Activated naive CD8-positive, alpha-beta T cell treated with anti-CD3 and anti-CD28 coated beads for 36 hours (primary cell): ENCODE measurements around the gene TPGS1. TPM values are rescaled to one million over a fixed set of nuclear protein-coding genes. Genes with fewer than 3 reads are reported as not detected.

Experiments used
- DNase-seq: peaks from one replicate; pipeline ENCODE4 v3.0.0; 2021
- H3K27ac Mint-ChIP-seq: one replicate; pipeline ENCODE4 v1.8.0; 2022; ENCODE audit warnings: mild to moderate bottlenecking, moderate library complexity, mixed read lengths
- H3K27me3 Mint-ChIP-seq: one replicate; pipeline ENCODE4 v1.8.0; 2022; ENCODE audit warnings: mild to moderate bottlenecking, mixed read lengths
- H3K36me3 Mint-ChIP-seq: one replicate; pipeline ENCODE4 v1.8.0; 2021; ENCODE audit warnings: mild to moderate bottlenecking, mixed read lengths
- H3K4me1 Mint-ChIP-seq: one replicate; pipeline ENCODE4 v1.8.0; 2021; ENCODE audit warnings: mixed read lengths
- H3K4me3 Mint-ChIP-seq: one replicate; pipeline ENCODE4 v1.8.0; 2022; ENCODE audit warnings: mild to moderate bottlenecking, moderate library complexity, mixed read lengths
- H3K9me3 Mint-ChIP-seq: one replicate; pipeline ENCODE4 v1.8.0; 2022; ENCODE audit warnings: mixed read lengths
- total RNA-seq, 2 experiments: library from RNA; stranded (reverse); gene quantifications; one replicate each; pipeline ENCODE4 v1.2.3, GENCODE V29; 2021

Gene TPGS1
- total RNA-seq, 2 experiments from 2014 or later = 9.3 to 10.3 TPM

DNA sequence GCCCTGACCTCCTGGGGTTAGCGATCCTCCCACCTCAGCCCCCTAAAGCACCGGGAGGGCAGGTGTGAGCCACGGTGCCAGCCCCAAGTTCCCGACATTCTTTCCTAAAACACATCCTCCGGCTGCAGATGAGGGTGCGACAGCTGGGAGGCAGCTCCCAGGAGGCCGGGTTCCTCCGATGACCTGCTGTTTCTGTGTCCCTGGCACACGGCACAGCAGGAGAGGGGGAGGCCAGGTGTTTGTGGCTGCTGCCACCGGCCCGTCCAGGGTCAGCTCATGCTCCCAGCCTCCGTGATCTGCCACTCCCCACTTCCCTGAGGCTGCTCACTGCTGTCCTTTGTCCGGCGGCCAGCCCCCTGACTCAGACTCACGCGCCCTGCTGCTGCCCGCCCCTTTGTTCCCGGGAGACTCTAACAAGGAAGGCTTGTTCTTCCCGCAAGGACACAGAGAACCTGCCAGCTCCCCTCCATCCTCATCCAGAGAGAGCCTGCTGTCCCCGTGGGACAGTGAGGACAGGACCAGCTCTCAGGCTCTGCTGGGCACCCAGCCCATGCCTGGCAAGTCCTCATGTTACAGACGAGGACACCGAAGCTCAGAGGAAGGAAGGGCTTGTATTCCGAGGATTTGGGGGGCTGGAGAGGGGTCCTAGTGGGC lies 21.6 kb upstream of the TPGS1 start:
- H3K9me3 Mint-ChIP-seq = peaks cover 10% of the 10 kb centered on the region
- peaks cover 33% of the 10 kb centered on the region for H3K27me3 Mint-ChIP-seq
- H3K36me3 Mint-ChIP-seq = peaks cover 12% of the 10 kb centered on the region
- no peak for DNase-seq
- no peak overlapping the region for H3K4me3 Mint-ChIP-seq
- no peak overlapping the region for H3K27ac Mint-ChIP-seq
- peaks cover 4% of the 10 kb centered on the region for H3K4me1 Mint-ChIP-seq

DNA sequence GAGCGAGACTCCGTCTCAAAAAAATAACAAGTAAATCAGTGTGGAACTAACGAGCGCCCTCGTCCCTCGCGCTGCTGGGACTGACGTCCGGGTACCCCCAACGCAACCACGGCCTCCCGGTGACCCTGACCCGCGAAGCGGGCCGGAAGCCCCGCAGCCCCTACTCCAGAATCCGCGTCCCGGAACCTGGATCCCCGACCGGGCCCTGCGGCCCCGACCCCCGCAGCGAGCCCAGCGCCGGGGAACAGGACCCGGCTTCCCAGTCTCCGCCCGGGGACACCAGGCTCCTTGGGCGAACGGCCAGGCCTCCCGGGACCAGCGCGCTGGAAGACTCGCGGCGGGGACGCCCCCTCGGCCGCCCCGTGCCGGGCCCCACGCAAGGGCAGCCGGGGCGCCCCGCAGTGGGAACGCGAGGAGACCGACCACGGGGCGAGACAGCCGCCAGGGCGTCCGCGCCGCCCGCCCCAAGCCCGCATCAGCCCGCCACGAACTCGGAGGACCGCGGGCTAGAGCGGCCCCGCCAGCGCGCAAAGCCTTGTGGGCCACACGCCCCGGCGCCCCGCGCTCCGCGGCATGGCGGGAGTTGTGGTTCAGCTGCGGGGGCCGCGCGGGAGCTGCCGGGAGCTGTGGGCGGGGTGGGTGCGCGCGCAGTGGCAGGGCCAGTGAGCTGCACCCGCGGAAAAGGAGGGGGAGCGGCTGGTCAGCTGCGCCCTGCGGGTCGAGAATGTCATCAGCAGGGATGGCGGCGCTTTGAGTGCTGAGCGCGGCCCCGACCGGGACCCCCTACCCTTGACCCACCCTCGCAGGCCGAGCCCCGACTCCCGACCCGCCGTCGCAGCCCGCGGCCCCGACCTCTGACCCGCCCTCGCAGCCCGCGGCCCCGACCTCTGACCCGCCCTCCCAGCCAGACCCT lies 18.5 kb upstream of the TPGS1 start:
- H3K27me3 Mint-ChIP-seq = peaks cover 28% of the 10 kb centered on the region
- peaks cover 5% of the 10 kb centered on the region for H3K36me3 Mint-ChIP-seq
- DNase-seq = peak; percentile 93
- H3K27ac Mint-ChIP-seq = peak overlapping the region; percentile 84
- no peaks in the 10 kb centered on the region for H3K9me3 Mint-ChIP-seq
- peaks cover 3% of the 10 kb centered on the region for H3K4me1 Mint-ChIP-seq
- peak overlapping the region; percentile 80 for H3K4me3 Mint-ChIP-seq

DNA sequence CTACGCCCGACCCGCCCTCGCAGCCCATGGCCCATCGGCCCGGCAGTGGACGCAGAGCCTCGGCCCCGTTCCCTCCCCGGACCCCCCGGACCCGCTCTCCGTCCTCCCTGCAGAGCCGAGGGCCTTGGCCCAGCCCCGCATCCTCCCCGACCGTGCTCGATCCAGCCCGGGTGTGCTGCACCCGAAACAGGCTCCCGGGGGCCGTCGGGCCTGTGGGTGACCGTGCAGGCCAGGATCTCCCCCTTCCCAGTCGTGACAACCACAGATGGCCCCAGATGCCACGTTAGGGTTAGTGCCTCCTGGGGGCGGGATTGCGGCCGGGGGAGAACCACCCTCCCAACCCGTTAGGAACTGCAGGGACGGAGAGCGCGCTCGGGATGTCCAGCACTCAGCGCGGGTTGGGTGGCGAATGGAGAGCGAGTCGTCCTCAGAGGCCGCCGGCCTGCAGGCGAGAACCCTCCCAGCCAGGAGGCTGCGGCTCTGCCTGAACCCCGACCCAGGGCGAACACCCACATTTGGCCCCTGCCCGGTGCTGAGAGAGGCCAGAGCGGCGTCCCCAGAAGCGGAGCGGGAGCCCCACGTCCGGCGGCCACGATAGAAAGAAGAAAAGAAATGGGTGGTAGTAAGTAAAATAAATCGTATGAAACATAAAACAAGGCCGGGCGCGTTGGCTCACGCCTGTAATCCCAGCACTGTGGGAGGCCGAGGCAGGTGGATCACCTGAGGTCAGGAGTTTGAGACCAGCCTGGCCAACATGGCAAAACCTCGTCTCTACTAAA lies 17.7 kb upstream of the TPGS1 start:
- Mint-ChIP-seq H3K4me3 (peak overlapping the region; percentile 80), H3K36me3 (peaks cover 5% of the 10 kb centered on the region), H3K4me1 (peaks cover 3% of the 10 kb centered on the region), H3K9me3 (no peaks in the 10 kb centered on the region), H3K27me3 (peaks cover 26% of the 10 kb centered on the region), H3K27ac (peak overlapping the region; percentile 51)
- peak; percentile 32 for DNase-seq

DNA sequence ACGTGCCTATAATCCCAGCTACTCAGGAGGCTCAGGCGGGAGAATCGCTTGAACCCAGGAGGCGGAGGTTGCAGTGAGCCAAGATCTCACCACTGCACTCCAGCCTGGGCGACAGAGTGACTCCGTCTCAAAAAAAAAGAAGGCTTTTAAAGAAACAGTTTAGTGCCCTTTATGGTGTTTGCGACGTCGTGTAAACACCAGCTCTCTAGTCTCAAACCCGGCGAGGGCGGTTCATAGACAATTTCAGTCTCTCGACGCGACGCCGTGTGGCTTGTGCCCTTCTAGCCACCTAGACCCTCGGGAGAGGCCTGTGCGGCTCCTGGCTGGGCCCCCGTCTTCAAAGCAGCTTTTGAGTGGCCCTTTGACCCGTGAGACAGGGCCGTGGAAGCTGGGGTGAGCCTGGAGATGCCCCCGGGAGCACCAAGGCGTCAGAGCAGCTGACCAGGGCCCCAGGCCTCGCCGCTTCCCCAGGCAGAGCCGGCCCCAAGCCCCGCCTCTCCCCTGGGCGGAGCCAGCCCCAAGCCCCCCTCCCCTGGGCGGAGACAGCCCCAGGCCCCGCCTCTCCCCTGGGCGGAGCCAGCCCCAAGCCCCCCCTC lies 16.1 kb upstream of the TPGS1 start:
- DNase-seq = no peak
- Mint-ChIP-seq H3K27ac (no peak overlapping the region), H3K4me1 (peaks cover 5% of the 10 kb centered on the region), H3K36me3 (peaks cover 5% of the 10 kb centered on the region), H3K27me3 (peaks cover 24% of the 10 kb centered on the region), H3K9me3 (no peaks in the 10 kb centered on the region), H3K4me3 (no peak overlapping the region)

DNA sequence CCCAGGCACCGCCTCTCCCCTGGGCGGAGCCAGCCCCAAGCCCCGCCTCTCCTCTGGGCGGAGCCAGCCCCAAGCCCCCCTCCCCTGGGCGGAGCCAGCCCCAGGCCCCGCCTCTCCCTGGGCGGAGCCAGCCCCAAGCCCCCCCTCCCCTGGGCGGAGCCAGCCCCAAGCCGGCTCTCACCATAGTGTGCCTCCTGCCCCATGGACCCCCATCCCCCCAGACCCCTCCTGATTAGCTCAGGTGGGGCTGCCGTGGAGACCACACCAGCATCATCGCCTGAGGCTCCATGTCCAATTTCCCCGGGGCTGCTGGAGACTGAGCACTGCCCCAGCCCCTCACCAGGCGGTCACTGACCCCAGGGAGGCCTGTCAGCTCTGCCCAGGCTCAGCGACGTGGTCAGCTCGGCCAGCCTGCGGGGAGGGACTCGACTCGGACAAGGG lies 15.2 kb upstream of the TPGS1 start:
- Mint-ChIP-seq H3K27me3 (peaks cover 25% of the 10 kb centered on the region), H3K4me3 (no peak overlapping the region)
- DNase-seq = peak; percentile 31

DNA sequence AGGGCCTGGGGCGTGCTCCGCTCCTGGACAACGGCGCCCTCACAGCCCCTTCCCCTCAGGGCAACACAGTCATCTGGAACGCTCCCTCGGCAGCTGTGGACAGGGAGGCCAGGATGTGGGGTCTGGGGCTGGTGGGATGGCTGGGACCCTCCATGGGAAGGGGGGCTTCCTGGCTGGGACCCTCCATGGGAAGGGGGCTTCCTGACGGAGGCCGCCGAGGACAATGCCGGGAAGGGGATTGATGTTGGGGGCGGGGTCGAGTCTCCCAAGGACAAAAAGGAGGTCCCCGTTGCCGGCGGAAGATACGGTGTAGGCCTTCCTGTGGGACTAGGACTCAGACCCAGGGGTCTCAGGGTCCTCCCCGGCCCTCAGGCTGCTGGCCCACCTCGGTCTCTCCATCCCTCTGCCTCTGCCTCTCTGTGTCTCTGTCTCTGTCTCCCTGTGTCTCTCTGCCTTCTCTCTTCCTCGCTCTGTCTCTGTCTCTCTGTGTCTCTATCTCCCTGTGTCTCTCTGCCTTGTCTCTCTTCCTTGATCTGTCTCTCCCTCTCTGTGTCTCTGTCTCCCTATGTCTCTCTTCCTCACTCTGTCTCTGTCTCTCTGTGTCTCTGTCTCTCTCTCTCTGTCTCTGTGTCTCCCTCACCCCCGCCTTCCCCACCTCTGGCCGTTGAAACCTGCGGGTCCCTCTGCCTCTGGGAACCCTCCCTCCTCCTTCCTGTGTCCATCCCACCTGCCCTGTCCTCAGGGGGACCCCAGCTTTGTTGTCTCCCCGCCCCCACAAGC lies 13.7 kb upstream of the TPGS1 start:
- no peak overlapping the region for H3K27ac Mint-ChIP-seq
- no peak for DNase-seq
- peaks cover 32% of the 10 kb centered on the region for H3K27me3 Mint-ChIP-seq

More for the DNA sequence above, 15.2 kb upstream of the TPGS1 start:
- Mint-ChIP-seq H3K36me3 (peaks cover 5% of the 10 kb centered on the region), H3K9me3 (no peaks in the 10 kb centered on the region), H3K4me1 (peaks cover 5% of the 10 kb centered on the region), H3K27ac (no peak overlapping the region)

DNA sequence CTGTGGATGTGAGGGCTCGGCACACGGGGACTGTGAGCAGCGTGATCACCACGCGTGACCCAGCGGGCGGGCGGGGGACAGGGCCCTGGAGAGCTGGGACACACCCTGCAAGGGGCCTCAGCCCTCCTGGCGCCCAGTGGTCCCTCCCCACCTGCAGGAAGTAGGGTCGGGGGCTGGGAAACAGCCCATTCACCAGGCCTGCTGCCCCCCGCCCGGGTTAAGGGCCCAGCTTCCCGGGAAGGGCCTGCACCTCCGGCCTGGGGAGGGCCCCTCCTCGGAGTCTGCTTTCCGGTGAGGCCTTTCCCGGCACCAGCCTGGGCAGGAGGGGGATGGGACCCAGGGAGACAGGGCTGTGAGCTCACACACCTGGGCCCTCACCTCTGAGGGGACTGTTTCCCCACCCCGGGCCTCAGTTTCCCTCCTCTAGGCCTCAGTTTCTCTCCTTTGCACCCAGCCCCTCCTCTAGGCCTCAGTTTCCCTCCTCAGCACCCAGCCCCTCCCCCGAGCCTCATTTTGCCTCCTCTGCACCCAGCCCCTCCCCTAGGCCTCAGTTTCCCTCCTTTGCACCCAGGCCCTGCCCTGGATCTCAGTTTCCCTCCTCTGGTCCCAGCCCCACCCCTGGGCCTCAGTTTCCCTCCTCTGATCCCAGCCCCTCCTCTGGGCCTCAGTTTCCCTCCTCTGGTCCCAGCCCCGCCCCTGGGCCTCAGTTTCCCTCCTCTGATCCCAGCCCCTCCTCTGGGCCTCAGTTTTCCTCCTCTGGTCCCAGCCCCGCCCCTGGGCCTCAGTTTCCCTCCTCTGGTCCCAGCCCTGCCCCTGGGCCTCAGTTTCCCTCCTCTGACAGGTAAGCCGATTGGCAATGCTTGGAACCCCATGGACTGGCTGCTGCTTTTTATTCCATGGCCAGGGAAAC lies 12.9 kb upstream of the TPGS1 start:
- no peak for DNase-seq
- H3K9me3 Mint-ChIP-seq = no peaks in the 10 kb centered on the region
- H3K27me3 Mint-ChIP-seq = peaks cover 38% of the 10 kb centered on the region
- H3K36me3 Mint-ChIP-seq = no peaks in the 10 kb centered on the region
- H3K4me3 Mint-ChIP-seq = no peak overlapping the region
- H3K27ac Mint-ChIP-seq = no peak overlapping the region
- peaks cover 4% of the 10 kb centered on the region for H3K4me1 Mint-ChIP-seq

More for the DNA sequence above, 13.7 kb upstream of the TPGS1 start:
- no peaks in the 10 kb centered on the region for H3K36me3 Mint-ChIP-seq
- H3K9me3 Mint-ChIP-seq = no peaks in the 10 kb centered on the region
- H3K4me1 Mint-ChIP-seq = peaks cover 4% of the 10 kb centered on the region
- no peak overlapping the region for H3K4me3 Mint-ChIP-seq

DNA sequence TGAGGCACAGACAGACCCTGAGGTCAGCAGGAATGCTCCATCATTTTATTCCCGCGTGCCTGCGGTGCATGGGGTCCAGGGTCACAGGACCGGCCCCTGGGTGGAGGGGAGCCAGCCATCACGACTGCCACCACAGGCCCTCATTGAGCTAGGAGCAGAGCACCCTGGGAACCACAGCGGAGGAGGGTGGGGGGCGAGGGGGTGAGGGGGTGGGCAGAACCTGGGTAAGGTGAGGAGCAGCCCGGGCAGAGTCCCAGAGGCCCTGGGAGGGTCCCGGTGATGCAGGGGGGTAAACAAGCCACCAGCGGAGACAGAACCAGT lies 12.3 kb upstream of the TPGS1 start:
- H3K36me3 Mint-ChIP-seq = no peaks in the 10 kb centered on the region
- H3K4me1 Mint-ChIP-seq = peaks cover 4% of the 10 kb centered on the region
- H3K27ac Mint-ChIP-seq = no peak overlapping the region
- H3K27me3 Mint-ChIP-seq = peaks cover 41% of the 10 kb centered on the region
- no peak for DNase-seq
- H3K4me3 Mint-ChIP-seq = no peak overlapping the region
- H3K9me3 Mint-ChIP-seq = no peaks in the 10 kb centered on the region

DNA sequence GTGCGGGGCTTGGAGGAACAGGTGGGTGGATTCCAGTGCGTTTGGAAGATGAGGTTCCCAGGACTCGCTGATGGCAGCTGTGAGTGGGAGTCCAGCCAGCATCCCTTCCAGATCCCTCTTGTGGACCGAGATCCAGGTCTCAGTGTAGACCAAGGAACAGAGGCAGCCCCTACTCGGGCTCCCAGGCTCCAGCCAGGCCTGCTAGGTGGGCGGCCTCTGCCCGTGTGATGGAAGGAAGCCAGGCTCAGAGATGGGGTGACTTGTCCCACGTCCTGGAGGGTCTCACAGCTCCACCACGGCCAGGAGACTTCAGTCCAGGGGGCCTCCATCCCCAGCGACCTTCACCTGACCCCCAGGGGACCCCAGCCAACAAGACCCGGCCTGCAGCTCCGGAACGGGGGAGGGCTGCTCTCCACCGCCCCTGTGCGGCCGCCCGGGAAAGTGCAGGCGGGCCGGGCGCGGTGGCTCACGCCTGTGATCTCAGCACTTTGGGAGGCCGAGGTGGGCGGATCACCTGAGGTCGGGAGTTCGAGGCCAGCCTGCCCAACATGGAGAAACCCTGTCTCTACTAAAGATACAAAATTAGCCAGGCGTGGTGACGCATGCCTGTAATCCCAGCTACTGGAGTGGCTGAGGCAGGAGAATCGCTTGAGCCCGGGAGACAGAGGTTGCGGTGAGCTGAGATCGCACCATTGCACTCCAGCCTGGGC lies 11.7 kb upstream of the TPGS1 start:
- Mint-ChIP-seq H3K36me3 (no peaks in the 10 kb centered on the region), H3K27ac (no peak overlapping the region), H3K4me1 (peaks cover 4% of the 10 kb centered on the region), H3K4me3 (no peak overlapping the region), H3K9me3 (no peaks in the 10 kb centered on the region), H3K27me3 (peaks cover 41% of the 10 kb centered on the region)
- DNase-seq = peak; percentile 73

DNA sequence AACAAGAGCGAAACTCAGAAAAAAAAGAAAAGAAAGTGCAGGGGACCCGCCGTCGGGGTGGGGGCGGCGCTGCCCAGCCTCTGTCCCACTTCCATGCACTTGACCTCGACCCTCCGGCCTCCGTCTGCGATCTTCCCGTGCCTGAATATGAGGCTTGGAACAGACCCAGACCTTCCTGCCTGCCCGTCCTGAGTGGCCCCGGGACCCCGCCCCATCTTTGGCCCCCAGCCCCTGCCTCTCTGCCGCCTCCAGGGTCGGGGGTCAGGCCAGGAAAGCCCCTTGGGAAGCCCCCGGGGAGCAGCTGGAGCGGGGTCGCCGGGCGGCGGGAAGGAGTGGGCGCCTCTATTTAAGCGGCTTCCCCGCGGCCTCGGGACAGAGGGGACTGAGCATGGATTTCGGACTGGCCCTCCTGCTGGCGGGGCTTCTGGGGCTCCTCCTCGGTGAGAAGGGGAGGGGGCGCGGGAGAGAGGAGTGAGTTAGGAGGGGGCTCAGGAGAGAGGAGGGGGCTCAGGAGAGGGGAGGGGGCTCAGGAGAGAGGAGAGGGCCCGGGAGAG lies 11.1 kb upstream of the TPGS1 start, which contains the start of gene MADCAM1:
MADCAM1 (plus strand) TSS at position 375 of the 554 bp plus-strand sequence; CDS start at position 389, 14 bp downstream.
- H3K27ac Mint-ChIP-seq = no peak within 1 kb of the TSS
- no peaks in the 10 kb centered on the region for H3K9me3 Mint-ChIP-seq
- H3K4me3 Mint-ChIP-seq = no peak within 1 kb of the TSS
- H3K36me3 Mint-ChIP-seq = no peaks in the 10 kb centered on the region
- no peak for DNase-seq
- H3K4me1 Mint-ChIP-seq = peaks cover 4% of the 10 kb centered on the region
- H3K27me3 Mint-ChIP-seq = peaks cover 41% of the 10 kb centered on the region

DNA sequence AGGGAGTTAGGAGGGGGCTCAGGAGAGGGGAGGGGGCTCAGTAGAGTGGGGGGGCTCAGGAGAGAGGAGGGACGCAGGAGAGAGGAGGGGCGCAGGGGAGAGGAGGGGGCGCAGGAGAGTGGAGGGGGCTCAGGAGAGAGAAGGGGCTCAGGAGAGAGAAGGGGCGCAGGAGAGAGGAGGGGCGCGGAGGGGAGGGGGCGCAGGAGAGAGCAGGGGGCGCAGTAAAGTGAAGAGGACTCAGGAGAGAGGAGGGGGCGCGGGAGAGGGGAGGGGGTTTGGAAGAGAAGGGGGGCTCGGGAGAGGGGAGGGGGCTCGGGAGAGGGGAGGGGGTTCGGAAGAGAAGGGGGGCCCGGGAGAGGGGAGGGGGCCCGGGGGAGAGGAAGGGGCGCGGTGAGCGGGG lies 10.3 kb upstream of the TPGS1 start:
- no peak for DNase-seq
- H3K9me3 Mint-ChIP-seq = no peaks in the 10 kb centered on the region
- H3K36me3 Mint-ChIP-seq = no peaks in the 10 kb centered on the region
- peaks cover 41% of the 10 kb centered on the region for H3K27me3 Mint-ChIP-seq
- peaks cover 4% of the 10 kb centered on the region for H3K4me1 Mint-ChIP-seq
- no peak overlapping the region for H3K27ac Mint-ChIP-seq
- H3K4me3 Mint-ChIP-seq = no peak overlapping the region

DNA sequence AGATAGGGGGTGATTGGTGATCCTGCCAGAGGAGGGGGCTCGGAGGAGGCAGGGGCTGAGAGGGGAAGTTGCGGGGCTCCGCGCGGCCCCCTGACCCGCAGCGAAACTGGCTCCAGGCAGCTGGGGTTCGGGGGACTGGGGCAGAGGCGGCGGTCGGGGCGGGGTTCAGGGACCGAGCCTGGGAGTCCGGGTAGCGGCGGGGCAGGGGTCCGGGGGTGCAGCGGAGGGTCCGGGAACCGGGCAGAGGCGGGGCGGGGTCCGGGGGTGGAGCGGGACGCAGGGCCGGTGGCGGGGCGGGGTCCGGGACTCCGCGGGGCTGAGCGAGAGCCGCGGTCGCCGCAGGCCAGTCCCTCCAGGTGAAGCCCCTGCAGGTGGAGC lies 9.8 kb upstream of the TPGS1 start:
- no peak for DNase-seq
- no peak overlapping the region for H3K27ac Mint-ChIP-seq
- no peak overlapping the region for H3K4me3 Mint-ChIP-seq
- no peaks in the 10 kb centered on the region for H3K36me3 Mint-ChIP-seq
- peaks cover 41% of the 10 kb centered on the region for H3K27me3 Mint-ChIP-seq
- peaks cover 6% of the 10 kb centered on the region for H3K4me1 Mint-ChIP-seq
- no peaks in the 10 kb centered on the region for H3K9me3 Mint-ChIP-seq
